Measurements from ENCODE around the gene HOXA3. TPM values are rescaled to one million over a fixed set of nuclear protein-coding genes. Genes with fewer than 3 reads are reported as not detected.

HOXA3 gene
- total RNA-seq, 1 donor from 2014 or later = not detected

DNA sequence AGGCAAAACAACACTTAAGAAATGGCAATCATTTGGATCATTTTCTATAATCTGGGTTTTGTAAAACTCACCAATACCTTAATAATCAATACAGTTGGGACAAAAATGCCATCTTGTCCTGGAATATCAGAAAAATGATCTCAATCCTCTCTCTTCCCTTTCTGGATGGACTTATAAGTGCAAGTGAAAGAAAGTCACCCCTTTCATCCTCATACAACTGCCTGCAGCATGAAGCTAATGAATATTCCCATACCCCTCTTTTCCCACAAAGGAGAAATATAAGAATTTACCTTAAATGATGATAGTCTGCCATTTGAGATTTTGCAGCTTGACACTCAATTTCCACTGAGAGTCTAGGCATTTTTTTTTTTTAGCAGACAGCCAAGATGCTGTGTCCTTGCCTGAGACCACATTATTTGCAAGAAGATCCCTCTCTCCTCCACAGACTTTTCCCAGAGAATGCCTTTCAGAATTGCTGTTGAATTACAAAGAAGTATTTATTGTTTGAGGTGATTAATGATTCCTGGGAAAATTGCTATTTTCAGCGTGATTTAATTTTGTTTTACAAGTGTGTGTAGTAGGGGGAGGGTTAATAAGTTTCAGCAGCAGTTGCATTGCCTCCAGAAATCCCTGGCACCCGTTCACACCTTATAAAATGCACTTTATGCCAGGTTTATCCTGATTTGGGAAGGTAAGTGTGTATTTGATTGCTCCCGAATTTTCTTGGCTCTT lies 25.6 kb downstream of the HOXA3 start:
- intact Hi-C loops (cut with micrococcal nuclease) = no loop called here
- no peak overlapping the region for H3K27ac Mint-ChIP-seq
- DNase-seq = no peak
- no peaks in the 10 kb centered on the region for H3K4me1 Mint-ChIP-seq
- H3K27me3 Mint-ChIP-seq = peaks cover 36% of the 10 kb centered on the region
- peaks cover 1% of the 10 kb centered on the region for H3K36me3 Mint-ChIP-seq (ENCODE audit: low read depth)
- H3K9me3 Mint-ChIP-seq = peaks cover 3% of the 10 kb centered on the region
- no peak overlapping the region for H3K4me3 Mint-ChIP-seq

DNA sequence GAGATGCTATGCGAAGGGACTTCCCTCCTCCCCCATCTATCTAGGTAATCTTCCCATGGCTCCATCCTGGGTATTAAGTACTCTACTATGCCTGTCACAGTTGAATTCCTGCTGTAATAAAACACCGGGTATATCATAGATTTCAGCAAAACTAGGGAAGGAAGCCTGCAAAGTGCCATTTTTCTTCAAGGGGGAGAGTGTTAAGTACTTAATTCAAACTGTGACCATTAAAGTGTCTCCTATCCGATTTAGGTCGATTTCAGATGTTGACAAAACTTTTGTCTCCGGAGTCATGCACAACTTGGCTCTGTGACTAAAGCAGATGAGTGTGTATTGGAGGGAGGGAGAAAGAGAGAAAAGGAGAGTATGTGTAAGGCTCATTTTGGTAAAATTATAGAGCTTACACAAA lies 26.4 kb downstream of the HOXA3 start:
- no peak overlapping the region for H3K27ac Mint-ChIP-seq
- no peaks in the 10 kb centered on the region for H3K4me1 Mint-ChIP-seq
- intact Hi-C loops (cut with micrococcal nuclease) = no loop called here
- no peak overlapping the region for H3K4me3 Mint-ChIP-seq
- no peaks in the 10 kb centered on the region for H3K9me3 Mint-ChIP-seq
- DNase-seq = no peak
- H3K27me3 Mint-ChIP-seq = peaks cover 36% of the 10 kb centered on the region
- H3K36me3 Mint-ChIP-seq (ENCODE audit: low read depth) = peaks cover 1% of the 10 kb centered on the region

DNA sequence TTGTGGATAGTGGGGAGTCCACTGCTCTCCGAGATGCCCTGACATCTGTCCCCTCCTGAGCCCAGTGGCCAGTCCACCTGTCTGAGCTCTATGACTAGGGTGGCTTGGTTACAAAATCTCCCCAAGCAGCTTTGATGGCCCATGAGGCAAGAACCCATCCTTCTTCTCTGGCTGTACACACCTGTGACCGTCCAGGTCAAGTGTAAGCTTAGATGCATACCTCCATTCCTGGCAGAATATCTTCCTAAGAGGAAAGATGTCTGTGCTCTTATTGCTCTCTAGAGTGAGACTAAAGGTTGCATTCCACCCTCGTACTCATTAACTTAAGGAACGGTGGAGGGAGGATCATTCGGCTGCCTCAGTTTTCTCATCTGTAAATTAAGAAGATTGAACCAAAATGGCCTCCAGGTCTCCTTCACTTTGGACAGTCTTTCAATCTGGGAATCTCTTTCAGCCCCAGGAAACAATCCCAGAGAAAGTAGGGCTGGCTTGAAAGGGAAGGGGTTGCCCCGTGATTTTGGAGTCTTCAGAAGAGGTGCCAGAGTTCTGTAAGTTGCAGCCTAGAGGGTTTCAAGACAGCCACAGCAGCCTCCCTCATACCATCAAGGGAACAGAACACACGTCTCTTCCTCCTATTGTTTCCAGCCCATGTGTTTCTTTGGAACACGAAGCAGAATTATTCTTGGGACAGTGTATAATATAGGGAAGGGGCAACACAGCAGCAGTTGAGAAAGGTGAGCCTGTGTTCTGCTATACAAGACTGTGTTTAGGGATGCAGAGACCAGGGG lies 27.3 kb downstream of the HOXA3 start:
- Mint-ChIP-seq H3K27ac (no peak overlapping the region), H3K4me3 (no peak overlapping the region), H3K4me1 (no peaks in the 10 kb centered on the region), H3K27me3 (peaks cover 36% of the 10 kb centered on the region), H3K36me3 (ENCODE audit: low read depth) (peaks cover 1% of the 10 kb centered on the region), H3K9me3 (no peaks in the 10 kb centered on the region)
- intact Hi-C loops (cut with micrococcal nuclease) = no loop called here
- no peak for DNase-seq

DNA sequence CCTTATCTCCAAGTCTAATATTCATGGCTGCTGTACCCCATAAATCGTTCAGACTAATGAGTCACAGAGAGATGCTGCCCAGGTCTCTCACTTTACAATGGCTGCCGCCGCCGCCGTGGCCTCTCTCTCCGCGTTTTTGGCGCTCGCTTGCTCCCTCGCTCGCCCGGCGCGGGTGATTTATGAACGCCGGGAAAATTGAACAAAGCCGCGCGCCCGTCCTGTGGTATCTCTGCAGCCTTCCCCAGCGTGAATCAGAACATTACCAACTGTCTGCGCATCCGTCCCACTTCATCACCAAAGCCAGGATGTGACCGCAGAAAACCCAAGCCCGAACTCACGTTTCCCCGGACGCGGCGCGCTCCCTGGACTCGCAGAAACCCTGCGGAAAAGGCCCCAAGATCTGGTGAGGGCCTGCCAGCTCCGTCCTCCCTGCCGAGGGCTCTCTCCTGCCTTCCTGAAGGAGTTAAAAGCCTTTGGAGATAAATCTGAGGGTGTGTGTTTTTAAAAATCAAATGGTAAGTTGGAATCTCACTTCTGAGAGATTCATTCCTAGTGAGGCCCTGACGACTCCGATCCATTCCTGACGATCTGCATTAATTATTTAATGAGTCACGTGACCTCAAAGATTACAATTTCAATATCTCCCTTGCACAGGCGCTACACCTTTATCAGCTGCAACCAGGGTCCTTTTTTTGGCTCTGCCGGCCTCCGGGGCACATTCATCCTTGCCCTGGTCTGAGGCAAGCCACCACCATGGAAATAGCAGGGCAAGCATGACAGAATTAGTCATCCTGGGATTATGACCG lies 28.1 kb downstream of the HOXA3 start:
- no peak for DNase-seq
- Mint-ChIP-seq H3K4me3 (no peak overlapping the region), H3K4me1 (no peaks in the 10 kb centered on the region), H3K36me3 (ENCODE audit: low read depth) (no peaks in the 10 kb centered on the region), H3K9me3 (no peaks in the 10 kb centered on the region), H3K27ac (no peak overlapping the region), H3K27me3 (peaks cover 34% of the 10 kb centered on the region)
- intact Hi-C loops (cut with micrococcal nuclease) = no loop called here

DNA sequence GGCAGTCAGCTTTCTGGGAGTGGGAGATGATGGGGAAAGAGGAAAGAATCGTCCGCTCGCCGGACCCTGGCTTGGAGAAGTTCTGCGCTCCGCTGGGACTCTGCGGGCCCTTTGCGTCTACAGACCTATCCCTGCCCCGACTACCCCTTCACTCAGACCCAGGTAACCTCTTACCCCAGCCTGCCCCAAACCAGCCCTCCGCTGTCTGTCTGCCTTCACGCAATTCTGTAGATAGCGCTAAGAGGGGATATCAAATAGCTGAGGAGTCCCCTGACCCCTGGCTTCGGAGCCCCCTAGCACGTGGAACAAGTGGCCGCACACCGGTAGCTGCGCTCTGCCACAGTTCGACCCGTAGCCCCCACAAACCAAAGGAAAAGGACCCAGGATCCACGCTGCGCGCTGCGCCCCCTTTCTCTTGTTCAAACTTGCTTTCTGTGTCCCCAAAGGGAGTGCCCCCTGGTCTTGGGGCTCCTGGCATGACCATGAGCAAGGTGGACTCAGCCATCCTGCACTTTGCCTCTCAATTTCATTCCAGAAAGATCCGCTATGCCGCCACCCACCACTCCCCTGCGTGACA lies 28.8 kb downstream of the HOXA3 start:
- no peaks in the 10 kb centered on the region for H3K36me3 Mint-ChIP-seq (ENCODE audit: low read depth)
- peaks cover 28% of the 10 kb centered on the region for H3K27me3 Mint-ChIP-seq
- no peak overlapping the region for H3K27ac Mint-ChIP-seq

DNA sequence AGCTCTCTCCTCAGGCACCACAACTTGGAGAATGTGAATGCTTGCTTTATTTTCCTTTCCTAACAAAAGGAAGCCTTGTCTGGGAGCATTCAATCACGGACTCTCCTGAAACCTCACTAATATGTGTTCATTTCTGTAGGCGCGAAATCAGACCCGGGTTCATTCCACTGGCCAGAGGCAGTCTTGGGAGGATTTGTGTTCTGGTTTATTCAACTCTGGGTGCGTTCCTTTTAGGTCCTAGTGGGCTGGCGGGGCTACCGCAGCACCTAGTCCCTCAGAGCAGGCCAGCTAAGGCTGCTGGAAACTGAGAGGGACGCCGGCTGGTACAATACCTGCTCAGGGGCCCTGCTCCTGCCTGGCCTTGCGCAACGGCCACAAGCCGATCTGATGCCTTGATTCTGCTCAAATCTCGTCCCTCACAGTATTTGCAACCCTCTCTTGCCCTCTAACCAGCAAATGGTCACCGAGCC lies 29.3 kb downstream of the HOXA3 start:
- Mint-ChIP-seq H3K4me1 (no peaks in the 10 kb centered on the region), H3K27me3 (peaks cover 23% of the 10 kb centered on the region), H3K4me3 (no peak overlapping the region), H3K36me3 (ENCODE audit: low read depth) (no peaks in the 10 kb centered on the region), H3K27ac (no peak overlapping the region), H3K9me3 (no peaks in the 10 kb centered on the region)
- intact Hi-C loops (cut with micrococcal nuclease) = no loop called here
- DNase-seq = no peak

More for the DNA sequence above, 28.8 kb downstream of the HOXA3 start:
- H3K4me3 Mint-ChIP-seq = no peak overlapping the region
- no peak for DNase-seq
- no peaks in the 10 kb centered on the region for H3K9me3 Mint-ChIP-seq
- no peaks in the 10 kb centered on the region for H3K4me1 Mint-ChIP-seq
- intact Hi-C loops (cut with micrococcal nuclease) = no loop called here

DNA sequence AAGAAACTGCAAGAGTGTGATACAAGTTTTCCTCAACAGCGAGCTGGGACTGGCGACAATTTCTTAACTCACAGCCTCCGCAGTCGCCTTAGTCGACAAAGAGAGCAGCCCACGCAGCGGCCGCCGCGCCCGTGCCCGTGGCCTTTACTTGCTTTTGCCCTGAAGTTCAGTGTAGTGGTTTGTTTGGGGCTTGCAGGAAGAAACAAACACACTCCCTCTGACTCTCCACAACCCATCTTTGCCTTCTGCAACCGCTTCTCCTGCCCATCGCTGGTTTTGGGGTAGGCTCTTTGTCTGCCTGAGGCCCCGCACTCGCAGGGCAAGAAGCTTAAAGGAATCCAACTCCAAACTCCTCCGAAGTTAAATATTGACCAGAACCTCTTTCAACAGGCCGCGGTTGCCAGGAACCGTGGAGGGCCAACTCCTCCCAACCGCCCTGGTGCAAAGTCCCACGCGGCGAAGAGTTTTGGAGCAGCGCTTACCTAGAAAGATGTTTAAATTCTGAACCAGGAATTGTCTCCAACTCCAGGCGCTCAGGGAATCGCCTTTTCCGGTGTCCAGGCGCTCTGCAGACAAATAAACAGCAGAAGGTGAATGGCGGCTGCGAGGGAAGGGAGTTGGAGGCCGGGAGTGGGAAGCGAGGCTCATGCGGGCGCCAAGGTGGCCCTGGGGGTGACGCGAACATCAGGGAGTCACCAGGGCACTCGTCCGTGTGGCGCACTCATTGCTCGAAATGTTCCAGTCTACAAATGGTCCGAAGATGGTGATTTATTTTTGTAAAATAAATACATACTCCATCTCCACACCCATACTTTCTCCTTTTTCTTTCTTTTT lies 30.1 kb downstream of the HOXA3 start:
- intact Hi-C loops (cut with micrococcal nuclease) = no loop called here
- DNase-seq = no peak
- H3K9me3 Mint-ChIP-seq = no peaks in the 10 kb centered on the region

DNA sequence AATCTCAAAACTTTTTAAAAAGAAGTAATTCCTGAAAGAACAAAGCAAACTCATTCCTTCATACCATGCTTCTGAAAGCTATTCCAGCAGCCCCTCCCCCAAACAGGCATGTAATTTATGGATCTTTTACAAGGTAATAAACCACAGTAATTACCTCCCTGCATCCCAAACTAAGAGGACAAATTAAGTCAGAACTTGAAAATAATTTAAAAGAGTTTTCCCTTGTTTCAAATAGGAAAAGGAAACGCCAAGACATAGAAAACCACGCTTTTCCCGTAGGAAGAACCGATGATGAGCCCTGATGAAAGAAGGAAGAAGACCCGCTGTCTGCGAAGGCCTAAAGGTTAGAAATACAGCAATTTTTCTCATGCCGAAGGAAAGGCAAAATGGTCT lies 30.7 kb downstream of the HOXA3 start:
- no peaks in the 10 kb centered on the region for H3K36me3 Mint-ChIP-seq (ENCODE audit: low read depth)

More for the DNA sequence above, 30.1 kb downstream of the HOXA3 start:
- Mint-ChIP-seq H3K4me3 (no peak overlapping the region), H3K4me1 (no peaks in the 10 kb centered on the region), H3K27ac (no peak overlapping the region), H3K27me3 (peaks cover 16% of the 10 kb centered on the region), H3K36me3 (ENCODE audit: low read depth) (no peaks in the 10 kb centered on the region)

DNA sequence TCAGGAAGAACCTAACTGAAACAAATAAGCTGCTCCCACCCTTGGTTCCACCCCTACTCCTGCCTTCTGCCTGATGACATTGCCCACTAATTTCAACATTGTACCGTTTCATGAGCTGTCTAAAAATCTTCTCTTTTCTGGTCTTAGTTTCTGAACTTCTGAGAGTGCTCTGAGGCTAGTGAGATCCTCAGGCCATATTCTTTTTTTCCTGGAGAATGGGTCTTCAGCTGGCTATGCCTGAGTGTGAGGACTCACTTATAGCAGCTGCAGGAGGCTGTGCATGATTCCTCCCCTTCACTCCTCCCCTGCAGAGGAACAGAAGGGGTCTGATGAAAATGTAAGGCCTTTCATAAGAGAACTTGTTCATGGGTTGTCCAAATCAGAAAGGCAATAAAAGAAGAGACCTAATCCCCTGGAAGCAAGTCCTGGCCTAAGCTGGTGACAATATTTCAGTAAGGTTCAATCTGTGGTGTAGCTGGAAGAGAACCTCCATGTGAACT lies 32.9 kb downstream of the HOXA3 start:
- DNase-seq = no peak
- H3K27me3 Mint-ChIP-seq = no peaks in the 10 kb centered on the region
- H3K4me3 Mint-ChIP-seq = no peak overlapping the region
- H3K4me1 Mint-ChIP-seq = no peaks in the 10 kb centered on the region
- no peak overlapping the region for H3K27ac Mint-ChIP-seq
- intact Hi-C loops (cut with micrococcal nuclease) = no loop called here
- H3K9me3 Mint-ChIP-seq = no peaks in the 10 kb centered on the region
- H3K36me3 Mint-ChIP-seq (ENCODE audit: low read depth) = no peaks in the 10 kb centered on the region

More for the DNA sequence above, 30.7 kb downstream of the HOXA3 start:
- H3K27ac Mint-ChIP-seq = no peak overlapping the region
- H3K4me1 Mint-ChIP-seq = no peaks in the 10 kb centered on the region
- no peaks in the 10 kb centered on the region for H3K9me3 Mint-ChIP-seq
- no peak for DNase-seq
- H3K27me3 Mint-ChIP-seq = peaks cover 11% of the 10 kb centered on the region
- intact Hi-C loops (cut with micrococcal nuclease) = no loop called here
- H3K4me3 Mint-ChIP-seq = no peak overlapping the region

DNA sequence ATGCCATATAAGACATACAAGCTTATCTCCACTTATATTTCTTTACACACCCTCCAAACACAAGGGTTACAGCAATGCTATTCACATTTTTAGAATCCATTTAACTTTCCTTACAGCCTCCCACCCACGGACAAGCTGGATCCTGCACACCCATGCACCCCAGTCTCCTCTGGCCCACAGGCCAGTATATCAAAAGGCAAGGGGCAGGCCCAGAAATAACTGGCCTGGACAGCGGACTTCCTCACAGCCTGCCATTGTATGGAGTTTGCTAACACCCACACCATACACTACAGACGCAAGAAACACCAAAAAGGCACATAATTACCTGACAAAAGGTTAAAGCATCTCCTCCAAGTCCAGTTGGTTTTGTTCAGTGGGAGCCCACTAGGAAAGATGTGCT lies 33.8 kb downstream of the HOXA3 start:
- Mint-ChIP-seq H3K27me3 (no peaks in the 10 kb centered on the region), H3K9me3 (no peaks in the 10 kb centered on the region), H3K27ac (no peak overlapping the region), H3K4me3 (no peak overlapping the region), H3K36me3 (ENCODE audit: low read depth) (no peaks in the 10 kb centered on the region), H3K4me1 (no peaks in the 10 kb centered on the region)
- intact Hi-C loops (cut with micrococcal nuclease) = no loop called here
- DNase-seq = no peak

DNA sequence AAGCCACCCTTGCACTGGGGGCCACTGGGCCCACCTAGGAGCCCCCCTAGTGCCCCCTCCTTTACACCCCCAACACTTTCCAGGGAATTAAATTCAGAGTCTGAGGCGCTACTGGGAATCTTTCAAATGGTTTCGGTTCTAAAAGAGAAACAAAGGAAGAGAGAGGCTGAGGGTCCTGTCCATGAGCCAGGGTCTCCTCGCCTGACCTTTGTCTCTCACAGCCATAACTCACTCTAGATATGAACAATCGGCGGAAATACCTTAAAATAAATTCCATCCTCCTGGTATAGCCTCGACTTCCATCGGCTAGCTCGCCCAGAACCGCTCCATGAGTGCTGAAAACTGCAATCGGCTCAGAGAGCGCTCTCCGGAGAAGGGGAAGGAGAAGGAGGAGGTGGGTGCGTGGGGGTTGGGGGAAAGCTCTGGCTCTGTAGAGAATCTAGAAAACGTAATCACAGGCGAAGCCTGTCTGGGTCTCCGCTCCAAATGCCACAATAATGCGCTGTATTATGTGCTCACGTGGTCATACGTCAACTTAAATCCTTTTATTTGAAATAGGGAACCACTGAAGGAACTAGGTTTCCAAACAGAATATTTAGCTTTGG lies 34.4 kb downstream of the HOXA3 start:
- Mint-ChIP-seq H3K4me1 (no peaks in the 10 kb centered on the region), H3K27ac (no peak overlapping the region), H3K36me3 (ENCODE audit: low read depth) (no peaks in the 10 kb centered on the region), H3K27me3 (no peaks in the 10 kb centered on the region), H3K9me3 (no peaks in the 10 kb centered on the region), H3K4me3 (no peak overlapping the region)
- intact Hi-C loops (cut with micrococcal nuclease) = no loop called here
- no peak for DNase-seq

DNA sequence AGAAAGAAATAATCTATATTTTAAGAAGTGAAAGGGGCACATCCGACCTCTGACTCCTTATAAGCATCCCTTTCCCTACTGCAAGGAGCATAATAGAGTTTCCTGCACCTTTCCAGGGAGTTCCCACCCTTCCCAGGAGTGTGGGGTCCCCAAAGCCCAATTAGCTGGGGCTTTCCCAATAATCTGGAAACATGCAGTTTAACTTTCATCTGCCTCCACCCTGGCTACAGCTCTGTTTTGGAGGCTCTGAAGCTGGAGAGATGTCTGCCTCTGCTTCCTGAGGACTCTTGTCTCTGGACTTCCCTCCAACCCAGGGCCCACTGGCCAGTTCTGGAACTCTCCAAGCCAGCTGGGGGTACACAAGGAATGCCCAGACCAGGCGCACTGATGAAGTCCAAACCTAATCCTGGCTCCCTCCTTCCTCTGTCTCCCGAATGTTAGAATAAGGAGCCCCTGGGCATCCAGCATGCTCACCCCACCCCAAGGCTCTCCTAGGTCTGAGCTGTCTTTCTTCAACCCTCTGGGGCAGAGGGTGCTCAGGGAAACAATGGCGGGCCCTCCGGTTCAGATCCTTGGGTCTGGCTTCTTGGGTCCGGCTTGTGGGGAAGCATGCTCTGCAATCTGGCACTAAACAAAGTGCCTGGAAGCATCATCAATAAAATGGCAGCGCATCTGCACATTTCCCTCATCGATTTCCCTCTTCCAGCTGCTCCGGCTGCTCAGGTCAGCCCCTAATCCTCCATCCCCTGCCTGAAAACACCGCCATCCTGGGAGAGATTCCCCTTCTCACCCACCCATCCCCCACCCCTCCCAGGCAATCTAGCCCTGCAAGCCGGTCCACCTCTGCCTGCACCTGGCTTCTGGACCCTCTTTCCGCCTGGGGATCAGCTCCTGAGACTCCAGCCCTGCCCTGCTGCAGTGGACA lies 35.2 kb downstream of the HOXA3 start:
- H3K27ac Mint-ChIP-seq = no peak overlapping the region
- no peaks in the 10 kb centered on the region for H3K36me3 Mint-ChIP-seq (ENCODE audit: low read depth)
- H3K4me1 Mint-ChIP-seq = no peaks in the 10 kb centered on the region
- no peak overlapping the region for H3K4me3 Mint-ChIP-seq
- no peaks in the 10 kb centered on the region for H3K9me3 Mint-ChIP-seq
- no peaks in the 10 kb centered on the region for H3K27me3 Mint-ChIP-seq
- DNase-seq = no peak
- intact Hi-C loops (cut with micrococcal nuclease) = no loop called here

All from activated CD4-positive, alpha-beta T cell treated with anti-CD3 and anti-CD28 coated beads, Interleukin-2, amount 10 ng/mL, durations not matched to agents 24 days and 14 days (primary cell).